ENCODE results near the gene NOSTRIN.

- no peak for TF ChIP-seq ZFX (IDR thresholded peaks at IDR 0.05)
- TF ChIP-seq, protein P1, sequence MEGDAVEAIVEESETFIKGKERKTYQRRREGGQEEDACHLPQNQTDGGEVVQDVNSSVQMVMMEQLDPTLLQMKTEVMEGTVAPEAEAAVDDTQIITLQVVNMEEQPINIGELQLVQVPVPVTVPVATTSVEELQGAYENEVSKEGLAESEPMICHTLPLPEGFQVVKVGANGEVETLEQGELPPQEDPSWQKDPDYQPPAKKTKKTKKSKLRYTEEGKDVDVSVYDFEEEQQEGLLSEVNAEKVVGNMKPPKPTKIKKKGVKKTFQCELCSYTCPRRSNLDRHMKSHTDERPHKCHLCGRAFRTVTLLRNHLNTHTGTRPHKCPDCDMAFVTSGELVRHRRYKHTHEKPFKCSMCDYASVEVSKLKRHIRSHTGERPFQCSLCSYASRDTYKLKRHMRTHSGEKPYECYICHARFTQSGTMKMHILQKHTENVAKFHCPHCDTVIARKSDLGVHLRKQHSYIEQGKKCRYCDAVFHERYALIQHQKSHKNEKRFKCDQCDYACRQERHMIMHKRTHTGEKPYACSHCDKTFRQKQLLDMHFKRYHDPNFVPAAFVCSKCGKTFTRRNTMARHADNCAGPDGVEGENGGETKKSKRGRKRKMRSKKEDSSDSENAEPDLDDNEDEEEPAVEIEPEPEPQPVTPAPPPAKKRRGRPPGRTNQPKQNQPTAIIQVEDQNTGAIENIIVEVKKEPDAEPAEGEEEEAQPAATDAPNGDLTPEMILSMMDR (conservative IDR thresholded peaks at IDR 0.05) = no peak
Observed at GRCh38 chr2:168801471-168801870, 966 bp upstream of the NOSTRIN start.

Data from C4-2B (cell line).